Astrocyte of the spinal cord (primary cell): ENCODE measurements around the gene PDHA2.
"Not testable (repeated sequence)": the region's sequence is repeated elsewhere in the genome, so short reads cannot be mapped to it uniquely, and the experiment has no call there.

Experiments used
- DNase-seq: peaks from one replicate; pipeline ENCODE4 v3.0.0; 2011; ENCODE audit warnings: low read depth, low spot score
- H3K4me3 ChIP-seq: 2 replicates; pipeline ENCODE4 v1.5.1; 2011; ENCODE audit warnings: low read depth, mild to moderate bottlenecking, low read length, moderate library complexity
- CTCF ChIP-seq: IDR thresholded peaks from 2 replicates; pipeline ENCODE4 v1.5.1; 2012; ENCODE audit warnings: low read depth, mild to moderate bottlenecking, low read length, inconsistent platforms
- in situ Hi-C: cut with HindIII; loops from 2 replicates; pipeline ENCODE4 v1.10.0; 2017; ENCODE audit warnings: low sequenced_read_pairs

The PDHA2 gene

GRCh38 chr4:95867919-95868318, 28.0 kb downstream of the PDHA2 start:
- no peak overlapping the region for H3K4me3 ChIP-seq
- in situ Hi-C loops: no loop called here
- peak; percentile 28 for DNase-seq
- TF ChIP-seq CTCF: no peak

- in situ Hi-C loops, DNase-seq, H3K4me3 ChIP-seq: not testable (repeated sequence)
These were observed 29.5 kb downstream of the PDHA2 start for GRCh38 chr4:95869414-95869813.

- H3K4me3 ChIP-seq: no peak overlapping the region
- in situ Hi-C loops: no loop called here
- DNase-seq: no peak
- TF ChIP-seq CTCF: no peak
These were observed 30.1 kb downstream of the PDHA2 start for GRCh38 chr4:95869961-95870500.

- no peak for DNase-seq
- in situ Hi-C loops: no loop called here
- no peak for TF ChIP-seq CTCF
- no peak overlapping the region for H3K4me3 ChIP-seq
These were observed 37.7 kb downstream of the PDHA2 start for GRCh38 chr4:95877636-95878035.

GRCh38 chr4:95887551-95887950, 47.7 kb downstream of the PDHA2 start:
- TF ChIP-seq CTCF: no peak

GRCh38 chr4:95889662-95890061, 49.8 kb downstream of the PDHA2 start:
- in situ Hi-C loops: no loop called here
- no peak overlapping the region for H3K4me3 ChIP-seq
- peak; percentile 18 for DNase-seq

More at GRCh38 chr4:95887551-95887950, 47.7 kb downstream of the PDHA2 start:
- H3K4me3 ChIP-seq: no peak overlapping the region
- DNase-seq: no peak
- in situ Hi-C loops: no loop called here

More at GRCh38 chr4:95889662-95890061, 49.8 kb downstream of the PDHA2 start:
- no peak for TF ChIP-seq CTCF
